DOHH2 (cell line): Measurements from ENCODE around the gene EPB41L2.

ENCODE experiments used
- CTCF ChIP-seq: fragments of 200-600 bp; sonication (generic); IDR thresholded peaks from one replicate; pipeline ENCODE4 v1.5.1; 2014; ENCODE audit warnings: antibody characterized with exemption, mild to moderate bottlenecking, low read depth, low read length; ENCODE audit not compliant: poor library complexity, severe bottlenecking
- EZH2phosphoT487 ChIP-seq: fragments of 200-600 bp; sonication (generic); IDR thresholded peaks from 2 replicates; pipeline ENCODE4 v1.6.1; 2017; ENCODE audit warnings: borderline replicate concordance, mild to moderate bottlenecking, antibody characterized with exemption, low read length, moderate library complexity, mixed read lengths

- no peak for TF ChIP-seq CTCF
- no peak for TF ChIP-seq EZH2phosphoT487
Measured at GRCh38 chr6:131036601-131037000, 26.4 kb downstream of the EPB41L2 start.
